Tibial nerve (tissue), 4 donors: ENCODE results near the gene AAK1. TPM values are rescaled to one million over a fixed set of nuclear protein-coding genes. Genes with fewer than 3 reads are reported as not detected.
A peak's percentile ranks its signal among the peaks of the same experiment; 100 is the strongest.
"Not testable (repeated sequence)": the region's sequence is repeated elsewhere in the genome, so short reads cannot be mapped to it uniquely, and the experiment has no call there.

Experiments used
- DNase-seq, 2 donors: peaks; one replicate each; pipeline ENCODE4 v3.0.0-alpha.2; 2019; ENCODE audit warnings: low spot score in 2 of 2
- H3K27ac ChIP-seq, 4 donors: fragments of 200-600 bp; sonication (generic) in 3 of 4; one replicate each; pipeline ENCODE4 v1.5.1; 2017 to 2019; ENCODE audit warnings: mild to moderate bottlenecking in 1 of 4
- H3K27me3 ChIP-seq, 2 donors: fragments of 200-600 bp; sonication (generic) in 1 of 2; one replicate each; pipeline versions ENCODE4 v1.5.1 to v1.6.0; 2017 to 2019
- H3K36me3 ChIP-seq, 3 donors: fragments of 200-600 bp; sonication (generic); one replicate each; pipeline ENCODE4 v1.5.1; 2018 to 2019
- H3K4me1 ChIP-seq, 4 donors: fragments of 200-600 bp; sonication (generic) in 3 of 4; one replicate each; pipeline ENCODE4 v1.5.1; 2017 to 2019
- H3K4me3 ChIP-seq, 4 donors: fragments of 200-600 bp; sonication (generic) in 3 of 4; one replicate each; pipeline ENCODE4 v1.5.1; 2017 to 2019; ENCODE audit warnings: mild to moderate bottlenecking in 1 of 4, moderate library complexity in 1 of 4
- H3K9me3 ChIP-seq, 4 donors: fragments of 200-600 bp; sonication (generic) in 3 of 4; one replicate each; pipeline ENCODE4 v1.5.1; 2017 to 2019
- EP300 ChIP-seq, 2 donors: sonication (generic); formaldehyde crosslinking; IDR thresholded peaks; one replicate each; pipeline ENCODE4 v1.6.1; 2017; ENCODE audit warnings: antibody characterized with exemption in 2 of 2, mild to moderate bottlenecking in 1 of 2
- POLR2A ChIP-seq, 2 donors: fragments of 450-650 bp; IDR thresholded peaks; one replicate each; pipeline ENCODE4 v1.6.1; 2017; ENCODE audit warnings: antibody characterized with exemption in 2 of 2, mild to moderate bottlenecking in 2 of 2, moderate library complexity in 2 of 2
- WGBS, 2 donors: methylation state at CpG; one replicate each; pipeline ENCODE4 v1.1.5; 2018; 5-methylcytosine and 5-hydroxymethylcytosine counted together
- total RNA-seq, 4 donors: library from RNA; depleted of rRNA; stranded (reverse); fragments of >200 nt; gene quantifications; one replicate each; pipeline ENCODE4 v1.1.0, GENCODE V29; 2016
- TF ChIP-seq, protein P1 (sequence below), 5 experiments: fragments of 200-600 bp in 3 of 5; fragments of 450-650 bp in 2 of 5; sonication (generic) in 3 of 5; IDR thresholded peaks; one replicate each; pipeline ENCODE4 v1.5.1; 2016 to 2019; ENCODE audit warnings: antibody characterized with exemption in 5 of 5, mild to moderate bottlenecking in 3 of 5, moderate library complexity in 2 of 5

Gene AAK1
- total RNA-seq, 4 donors from 2014 or later, result 29.2 to 70.5 (median 44.5) TPM

DNA sequence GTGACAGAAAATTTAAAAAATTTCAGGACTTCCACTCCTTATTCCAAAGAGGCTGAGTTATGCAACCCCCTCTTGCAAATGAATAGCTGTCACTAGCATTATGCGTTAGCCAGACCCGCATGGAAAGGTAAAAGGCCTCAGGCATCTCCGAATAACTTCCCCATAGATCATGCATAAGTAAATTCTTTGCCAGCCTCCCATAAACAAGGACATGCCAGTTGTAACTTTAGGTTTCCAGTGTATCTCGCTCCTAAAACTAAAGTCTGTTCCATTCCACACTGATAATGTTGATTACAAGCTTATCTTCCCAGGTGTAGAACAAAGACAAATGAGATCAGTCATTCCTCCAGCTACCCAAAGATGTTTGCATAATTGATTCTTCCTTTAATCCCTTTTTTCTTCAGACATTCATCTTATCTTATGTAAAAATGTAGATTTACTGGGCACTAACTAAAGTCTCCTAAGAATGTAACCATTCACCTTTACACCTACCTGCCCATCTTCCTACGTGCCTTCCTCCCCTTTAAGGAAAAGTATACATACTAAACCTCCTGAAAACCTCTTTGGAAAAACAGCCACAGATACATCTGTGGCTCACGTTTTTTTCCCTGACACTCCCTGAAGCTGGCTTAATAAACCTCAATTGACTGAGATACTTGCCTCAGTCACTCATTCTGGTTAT is 192.7 kb downstream of the AAK1 start:
- 68 to 69% methylated on average over 6 of the region's 6 CpGs for WGBS, 2 donors
- TF ChIP-seq, protein P1, sequence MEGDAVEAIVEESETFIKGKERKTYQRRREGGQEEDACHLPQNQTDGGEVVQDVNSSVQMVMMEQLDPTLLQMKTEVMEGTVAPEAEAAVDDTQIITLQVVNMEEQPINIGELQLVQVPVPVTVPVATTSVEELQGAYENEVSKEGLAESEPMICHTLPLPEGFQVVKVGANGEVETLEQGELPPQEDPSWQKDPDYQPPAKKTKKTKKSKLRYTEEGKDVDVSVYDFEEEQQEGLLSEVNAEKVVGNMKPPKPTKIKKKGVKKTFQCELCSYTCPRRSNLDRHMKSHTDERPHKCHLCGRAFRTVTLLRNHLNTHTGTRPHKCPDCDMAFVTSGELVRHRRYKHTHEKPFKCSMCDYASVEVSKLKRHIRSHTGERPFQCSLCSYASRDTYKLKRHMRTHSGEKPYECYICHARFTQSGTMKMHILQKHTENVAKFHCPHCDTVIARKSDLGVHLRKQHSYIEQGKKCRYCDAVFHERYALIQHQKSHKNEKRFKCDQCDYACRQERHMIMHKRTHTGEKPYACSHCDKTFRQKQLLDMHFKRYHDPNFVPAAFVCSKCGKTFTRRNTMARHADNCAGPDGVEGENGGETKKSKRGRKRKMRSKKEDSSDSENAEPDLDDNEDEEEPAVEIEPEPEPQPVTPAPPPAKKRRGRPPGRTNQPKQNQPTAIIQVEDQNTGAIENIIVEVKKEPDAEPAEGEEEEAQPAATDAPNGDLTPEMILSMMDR (IDR thresholded peaks at IDR 0.05), result no peak
- no peak for TF ChIP-seq POLR2A (IDR thresholded peaks at IDR 0.05)
- TF ChIP-seq EP300 (IDR thresholded peaks at IDR 0.05), result no peak
- H3K4me3 ChIP-seq, result no peak overlapping the region
- no peak overlapping the region for H3K27ac ChIP-seq
- no peaks in the 10 kb centered on the region for H3K36me3 ChIP-seq
- no peaks in the 10 kb centered on the region for H3K4me1 ChIP-seq
- no peaks in the 10 kb centered on the region for H3K9me3 ChIP-seq
- no peaks in the 10 kb centered on the region for H3K27me3 ChIP-seq
- DNase-seq, result no peak

DNA sequence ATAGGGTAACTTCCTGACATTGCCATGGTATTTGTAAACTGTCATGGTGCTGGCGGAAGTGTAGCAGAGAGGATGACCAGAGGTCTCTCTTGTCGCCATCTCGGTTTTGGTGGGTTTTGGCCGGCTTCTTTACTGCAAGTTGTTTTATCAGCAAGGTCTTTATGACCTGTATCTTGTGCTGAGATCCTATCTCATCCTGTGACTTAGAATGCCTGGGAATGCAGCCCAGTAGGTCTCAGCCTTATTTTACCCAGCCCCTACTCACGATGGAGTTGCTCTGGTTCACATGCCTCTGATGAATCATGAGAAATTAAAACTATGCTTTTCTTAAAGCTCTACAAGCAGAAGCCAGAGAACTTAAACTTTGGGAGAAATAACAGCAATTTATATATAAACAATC is 193.6 kb downstream of the AAK1 start:
- 79 to 88% methylated on average over 5 of the region's 5 CpGs for WGBS, 2 donors
- H3K27ac ChIP-seq, result no peak overlapping the region
- DNase-seq, result no peak

DNA sequence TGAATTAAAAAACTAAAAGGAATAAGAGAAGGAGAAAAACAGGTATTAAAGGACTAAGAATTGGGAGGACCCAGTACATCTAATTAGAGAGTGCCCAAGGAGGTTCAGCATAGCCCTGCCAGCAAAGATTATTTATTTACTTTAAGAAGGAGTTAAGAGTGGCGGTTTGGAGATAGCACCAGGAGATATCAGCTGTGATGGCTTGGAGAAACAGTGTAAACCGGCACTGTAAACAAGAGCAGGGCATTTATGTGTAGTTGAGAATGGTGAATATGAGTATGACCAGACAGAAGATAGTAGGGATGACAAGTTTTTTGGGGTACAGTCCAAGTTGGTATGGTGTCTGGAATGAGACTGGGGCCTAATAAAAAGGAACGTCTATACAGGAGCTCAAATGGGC is 199.9 kb downstream of the AAK1 start:
- not testable (repeated sequence) for H3K9me3 ChIP-seq, H3K27me3 ChIP-seq, DNase-seq, H3K4me1 ChIP-seq, H3K36me3 ChIP-seq, H3K27ac ChIP-seq, H3K4me3 ChIP-seq
- 84 to 92% methylated on average over 3 of the region's 3 CpGs for WGBS, 2 donors

More for the DNA sequence above, 193.6 kb downstream of the AAK1 start:
- Histone ChIP-seq H3K9me3 (no peaks in the 10 kb centered on the region), H3K4me1 (no peaks in the 10 kb centered on the region), H3K4me3 (no peak overlapping the region), H3K36me3 (no peaks in the 10 kb centered on the region), H3K27me3 (no peaks in the 10 kb centered on the region)
- TF ChIP-seq EP300 (IDR thresholded peaks at IDR 0.05) (no peak), POLR2A (IDR thresholded peaks at IDR 0.05) (no peak)
- TF ChIP-seq, protein P1 (IDR thresholded peaks at IDR 0.05), result no peak

DNA sequence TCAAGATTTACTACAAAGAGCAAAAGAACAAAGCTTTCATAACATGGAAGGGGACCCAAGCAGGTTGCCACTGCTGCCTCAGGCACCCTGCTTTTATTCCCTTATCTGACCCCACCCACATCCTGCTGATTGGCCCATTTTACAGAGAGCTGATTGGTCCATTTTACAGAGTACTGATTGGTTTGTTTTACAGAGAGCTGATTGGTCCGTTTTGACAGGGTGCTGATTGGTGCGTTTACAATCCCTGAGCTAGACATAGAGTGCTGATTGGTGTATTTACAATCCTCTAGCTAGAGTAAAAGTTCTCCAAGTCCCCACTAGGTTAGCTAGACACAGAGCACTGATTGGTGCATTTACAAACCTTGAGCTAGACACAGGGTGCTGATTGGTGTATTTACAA is 204.0 kb downstream of the AAK1 start:
- DNase-seq, H3K9me3 ChIP-seq, H3K36me3 ChIP-seq, H3K27ac ChIP-seq, H3K27me3 ChIP-seq, H3K4me3 ChIP-seq: not testable (repeated sequence)
- 96 to 98% methylated on average over 2 of the region's 2 CpGs for WGBS, 2 donors
- H3K4me1 ChIP-seq, result peaks cover 0 to 28% (median 10%) of the 10 kb centered on the region in 4 donors

DNA sequence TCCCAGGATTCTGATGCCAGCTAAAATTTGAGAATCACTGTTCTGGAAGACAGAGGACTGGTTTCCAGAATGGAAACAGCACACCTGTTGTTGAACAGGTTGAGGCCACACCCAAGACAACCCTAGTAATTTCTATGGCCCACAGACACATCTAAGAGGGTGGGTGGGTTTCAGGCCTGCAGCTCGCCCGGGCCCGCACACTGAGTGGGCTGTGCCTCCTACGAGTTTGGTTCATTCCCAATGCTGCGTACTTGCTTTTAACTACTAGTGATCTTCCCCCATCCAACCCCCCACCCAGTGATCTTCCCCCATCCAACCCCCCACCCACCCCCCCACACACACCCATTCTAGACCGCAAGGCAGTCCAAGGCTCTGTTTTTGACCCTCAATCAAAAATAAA is 205.0 kb downstream of the AAK1 start:
- H3K4me3 ChIP-seq, result no peak overlapping the region
- H3K27me3 ChIP-seq, result no peaks in the 10 kb centered on the region
- 86 to 98% methylated on average over 6 of the region's 6 CpGs for WGBS, 2 donors
- no peaks in the 10 kb centered on the region for H3K9me3 ChIP-seq
- DNase-seq, result no peak
- H3K27ac ChIP-seq, result peak overlapping the region in 3 of 4 donors; percentile 96 to 99 (median 98)
- H3K36me3 ChIP-seq, result no peaks in the 10 kb centered on the region
- TF ChIP-seq, protein P1 (IDR thresholded peaks at IDR 0.05), result no peak
- TF ChIP-seq POLR2A (IDR thresholded peaks at IDR 0.05), result no peak
- TF ChIP-seq EP300 (IDR thresholded peaks at IDR 0.05), result no peak
- peaks cover 0 to 31% (median 10%) of the 10 kb centered on the region in 4 donors for H3K4me1 ChIP-seq

DNA sequence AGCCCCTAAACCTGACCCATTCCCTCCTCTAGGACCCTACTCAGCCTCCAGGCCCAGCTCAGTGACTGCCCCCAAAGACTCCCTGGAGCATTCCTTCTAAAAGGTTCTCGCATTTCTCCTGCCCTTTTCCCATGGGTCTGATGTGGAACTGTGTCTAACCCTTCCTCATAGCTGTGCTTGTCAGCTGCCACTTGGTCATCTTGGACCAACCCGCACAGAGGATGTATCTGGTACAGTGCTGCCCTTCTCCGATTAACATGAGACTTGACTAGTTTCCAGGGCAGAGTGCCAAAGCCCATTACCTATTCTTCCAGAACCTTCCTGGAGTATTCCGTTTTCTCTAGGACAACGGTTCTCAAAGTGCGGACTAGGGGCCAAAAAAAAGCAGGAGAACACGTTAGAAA is 205.8 kb downstream of the AAK1 start:
- no peaks in the 10 kb centered on the region for H3K27me3 ChIP-seq
- peak overlapping the region; percentile 72 to 97 (median 88) for H3K4me3 ChIP-seq
- H3K4me1 ChIP-seq, result peaks cover 0 to 31% (median 10%) of the 10 kb centered on the region in 4 donors
- TF ChIP-seq, protein P1 (IDR thresholded peaks at IDR 0.05), result no peak
- TF ChIP-seq EP300 (IDR thresholded peaks at IDR 0.05), result no peak
- TF ChIP-seq POLR2A (IDR thresholded peaks at IDR 0.05), result peak in 1 of 2 donors; percentile 1
- peak overlapping the region; percentile 96 to 99 (median 98) for H3K27ac ChIP-seq
- peak; percentile 17 to 72 for DNase-seq
- 49 to 58% methylated on average over 7 of the region's 7 CpGs for WGBS, 2 donors
- no peaks in the 10 kb centered on the region for H3K36me3 ChIP-seq
- H3K9me3 ChIP-seq, result no peaks in the 10 kb centered on the region
